GM12874 (cell line): ENCODE measurements around the gene ZNF740.

Experiments
- TF ChIP-seq, protein P1 (sequence below): IDR thresholded peaks from 2 replicates; pipeline ENCODE4 v1.5.1; 2011; ENCODE audit warnings: low read depth, mild to moderate bottlenecking, control low read depth, low read length, moderate library complexity; ENCODE audit not compliant: insufficient read depth

ZNF740 gene

GRCh38 chr12:53200107-53200457, 19.6 kb downstream of the ZNF740 start:
- TF ChIP-seq, protein P1, sequence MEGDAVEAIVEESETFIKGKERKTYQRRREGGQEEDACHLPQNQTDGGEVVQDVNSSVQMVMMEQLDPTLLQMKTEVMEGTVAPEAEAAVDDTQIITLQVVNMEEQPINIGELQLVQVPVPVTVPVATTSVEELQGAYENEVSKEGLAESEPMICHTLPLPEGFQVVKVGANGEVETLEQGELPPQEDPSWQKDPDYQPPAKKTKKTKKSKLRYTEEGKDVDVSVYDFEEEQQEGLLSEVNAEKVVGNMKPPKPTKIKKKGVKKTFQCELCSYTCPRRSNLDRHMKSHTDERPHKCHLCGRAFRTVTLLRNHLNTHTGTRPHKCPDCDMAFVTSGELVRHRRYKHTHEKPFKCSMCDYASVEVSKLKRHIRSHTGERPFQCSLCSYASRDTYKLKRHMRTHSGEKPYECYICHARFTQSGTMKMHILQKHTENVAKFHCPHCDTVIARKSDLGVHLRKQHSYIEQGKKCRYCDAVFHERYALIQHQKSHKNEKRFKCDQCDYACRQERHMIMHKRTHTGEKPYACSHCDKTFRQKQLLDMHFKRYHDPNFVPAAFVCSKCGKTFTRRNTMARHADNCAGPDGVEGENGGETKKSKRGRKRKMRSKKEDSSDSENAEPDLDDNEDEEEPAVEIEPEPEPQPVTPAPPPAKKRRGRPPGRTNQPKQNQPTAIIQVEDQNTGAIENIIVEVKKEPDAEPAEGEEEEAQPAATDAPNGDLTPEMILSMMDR: no peak

GRCh38 chr12:53200458-53201176, 20.1 kb downstream of the ZNF740 start:
- TF ChIP-seq, protein P1: no peak

DNA sequence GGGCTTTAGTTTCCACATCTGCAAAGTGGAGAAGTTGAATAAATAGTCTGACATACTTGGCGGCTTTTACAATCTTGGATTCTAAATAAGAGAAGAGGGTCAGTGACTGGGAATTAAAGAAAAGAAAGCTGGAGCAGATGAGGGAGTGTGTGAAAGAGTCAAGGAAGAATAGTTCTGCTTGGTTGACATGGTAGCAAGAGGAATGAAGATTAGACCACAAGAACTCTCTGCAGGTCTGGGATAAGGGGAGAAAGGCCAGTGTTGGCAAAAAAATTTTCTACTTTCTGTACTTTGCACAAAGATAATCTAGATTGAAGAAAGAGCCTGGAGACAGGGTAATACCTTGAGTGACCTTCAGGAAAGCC, 20.6 kb downstream of the ZNF740 start:
- TF ChIP-seq, protein P1: no peak

GRCh38 chr12:53201639-53202038, 21.1 kb downstream of the ZNF740 start:
- TF ChIP-seq, protein P1: no peak

DNA sequence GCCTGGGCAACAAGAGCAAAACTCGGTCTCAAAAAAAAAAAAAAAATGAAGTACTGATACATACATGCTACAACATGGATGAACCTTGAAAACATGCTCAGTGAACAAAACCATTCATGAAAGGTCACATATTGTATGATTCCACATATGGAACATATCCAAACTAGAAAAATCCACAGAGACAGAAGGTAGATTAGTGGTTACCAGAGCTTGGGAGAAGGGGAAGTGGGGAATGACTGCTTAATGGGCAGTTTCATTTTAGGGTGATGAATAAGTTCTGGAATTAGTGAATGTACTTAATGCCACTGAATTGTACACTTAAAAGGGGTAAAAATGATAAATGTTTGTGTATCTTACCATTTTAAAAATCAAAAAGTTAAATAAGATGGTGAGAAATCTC, 23.8 kb downstream of the ZNF740 start:
- TF ChIP-seq, protein P1: no peak

GRCh38 chr12:53205747-53206419, 25.4 kb downstream of the ZNF740 start:
- TF ChIP-seq, protein P1: no peak

DNA sequence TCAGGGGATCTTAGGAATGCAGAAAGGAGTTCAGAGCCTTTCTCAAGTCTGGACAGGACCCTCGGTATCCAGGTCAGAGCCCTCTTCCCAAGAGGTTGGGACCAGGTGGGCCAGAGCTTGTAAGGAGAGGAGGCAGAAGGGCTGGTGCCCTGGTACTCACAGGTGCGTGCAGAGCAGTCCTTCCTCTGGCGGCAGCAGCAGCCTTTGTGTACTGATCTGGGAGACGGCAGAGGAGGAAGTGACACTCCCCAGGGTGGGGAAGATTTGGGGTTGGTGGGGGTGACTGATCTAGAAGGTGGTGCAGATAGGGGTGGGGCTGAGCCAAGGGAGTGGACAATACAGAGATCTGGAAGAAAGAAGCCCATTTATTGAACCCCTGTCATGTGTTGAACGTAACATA, 26.5 kb downstream of the ZNF740 start, which contains the start of gene ITGB7:
ITGB7 (minus strand) TSS at position 210 of the 400 bp plus-strand sequence. CDS start 6,808 bp downstream, outside the sequence.
- TF ChIP-seq, protein P1: no peak
